GM12878 (cell line): ENCODE data around the gene PLA2G4E. TPM values are rescaled to one million over a fixed set of nuclear protein-coding genes. Genes with fewer than 3 reads are reported as not detected.

Experiments
- ASH2L ChIP-seq: fragments of 300-600, 200-600 bp; sonication (generic); IDR thresholded peaks from 2 replicates; pipeline ENCODE4 v1.6.1; 2017; ENCODE audit warnings: low read depth, mild to moderate bottlenecking, borderline replicate concordance
- FOXK2 ChIP-seq: fragments of 450-650 bp; IDR thresholded peaks from 2 replicates; pipeline ENCODE4 v1.6.1; 2017; ENCODE audit warnings: mild to moderate bottlenecking, moderate library complexity
- HDGF ChIP-seq: fragments of 450-650 bp; IDR thresholded peaks from 2 replicates; pipeline ENCODE4 v1.6.1; 2016; ENCODE audit warnings: antibody characterized with exemption
- KAT2A ChIP-seq: conservative IDR thresholded peaks from 2 replicates; pipeline ENCODE4 v1.6.1; 2011; ENCODE audit warnings: low read depth, low read length; ENCODE audit not compliant: control insufficient read depth
- MEF2A ChIP-seq: IDR thresholded peaks from 2 replicates; pipeline ENCODE4 v1.6.1; 2011; ENCODE audit warnings: low read depth, mild to moderate bottlenecking, low read length, moderate library complexity; ENCODE audit not compliant: insufficient read depth
- NFXL1 ChIP-seq: fragments of 450-650 bp; IDR thresholded peaks from 2 replicates; pipeline ENCODE4 v1.6.1; 2017; ENCODE audit warnings: antibody characterized with exemption, mild to moderate bottlenecking, borderline replicate concordance
- NR2F1 ChIP-seq: fragments of 450-650 bp; conservative IDR thresholded peaks from 2 replicates; pipeline ENCODE4 v1.6.1; 2017; ENCODE audit warnings: mild to moderate bottlenecking
- POLR2AphosphoS2 ChIP-seq: IDR thresholded peaks from 2 replicates; pipeline ENCODE4 v1.6.1; 2011; ENCODE audit warnings: low read depth, mild to moderate bottlenecking, low read length, improper control_type of control experiment, moderate library complexity
- POLR2AphosphoS5 ChIP-seq: IDR thresholded peaks from 2 replicates; pipeline ENCODE4 v1.6.1; 2011; ENCODE audit warnings: mild to moderate bottlenecking, low read length, inconsistent platforms
- RUNX3 ChIP-seq: IDR thresholded peaks from 2 replicates; pipeline ENCODE4 v1.6.1; 2012; ENCODE audit warnings: low read length, inconsistent platforms
- SMAD1 ChIP-seq: fragments of 450-650 bp; IDR thresholded peaks from 2 replicates; pipeline ENCODE4 v1.6.1; 2018; ENCODE audit warnings: mild to moderate bottlenecking, low read depth; ENCODE audit not compliant: partially characterized antibody
- TCF7 ChIP-seq: IDR thresholded peaks from 2 replicates; pipeline ENCODE4 v1.6.1; 2014; ENCODE audit warnings: antibody characterized with exemption, borderline replicate concordance
- YY1 ChIP-seq: IDR thresholded peaks from 2 replicates; pipeline ENCODE4 v1.6.1; 2011; ENCODE audit warnings: low read depth, mild to moderate bottlenecking, low read length
- ZBTB33 ChIP-seq: fragments of 450-650 bp; IDR thresholded peaks from 2 replicates; pipeline ENCODE4 v1.6.1; 2017; ENCODE audit warnings: mild to moderate bottlenecking
- ZBTB40 ChIP-seq: fragments of 450-650 bp; IDR thresholded peaks from 2 replicates; pipeline ENCODE4 v1.6.1; 2016; ENCODE audit warnings: mild to moderate bottlenecking, moderate library complexity, borderline replicate concordance
- ZNF592 ChIP-seq: fragments of 450-650 bp; IDR thresholded peaks from 2 replicates; pipeline ENCODE4 v1.6.1; 2017; ENCODE audit warnings: mild to moderate bottlenecking, moderate library complexity
- polyA plus RNA-seq, 11 experiments: library from polyadenylated mRNA; depleted of rRNA in 4 of 11; unstranded in 6 of 11; stranded (reverse) in 5 of 11; fragments of >200 nt; fragmentation: Nextera tagmentation in 4 of 11; fragmentation: Illumina TruSeq in 1 of 11; extraction: Ambion mirVana in 4 of 11; extraction: Trizol in 1 of 11; gene quantifications; 1 replicate in 1 of 11; 2 replicates in 10 of 11; pipeline versions ENCODE4 v1.2.1 to v1.2.3, GENCODE V29; 2011 to 2016; ENCODE audit warnings: inconsistent platforms in 2 of 11, missing spikeins in 2 of 11, low read depth in 1 of 11
- total RNA-seq, 4 experiments: library from RNA; depleted of rRNA in 3 of 4; stranded (reverse); fragments of >200 nt in 3 of 4; fragmentation: Illumina TruSeq in 1 of 4; extraction: Trizol in 1 of 4; gene quantifications; 2 replicates each; pipeline versions ENCODE4 v1.2.1 to v1.2.3, GENCODE V29; 2013 to 2021

The PLA2G4E gene
- total and polyA plus RNA-seq, 10 of the 15 experiments (the other 5 are each of a cell fraction or from before 2014, with no cell fraction given) = 0.05 to 0.32 (median 0.06) TPM; not detected in 5

- no peak for TF ChIP-seq FOXK2
- TF ChIP-seq ZBTB40 = no peak
- TF ChIP-seq TCF7 = no peak
- TF ChIP-seq SMAD1 = no peak
- no peak for TF ChIP-seq POLR2AphosphoS2
- TF ChIP-seq POLR2AphosphoS5 = peak; percentile 50
- no peak for TF ChIP-seq MEF2A
- TF ChIP-seq HDGF = peak; percentile 86; the same call in 1 of the 2 replicates
- TF ChIP-seq NR2F1 = no peak
- no peak for TF ChIP-seq ZBTB33
- no peak for TF ChIP-seq RUNX3
- no peak for TF ChIP-seq ASH2L
- no peak for TF ChIP-seq NFXL1
- no peak for TF ChIP-seq ZNF592
- no peak for TF ChIP-seq KAT2A
- 0 out of 2 replicates have a peak, but pooled peaks have one; percentile 12 for TF ChIP-seq YY1
These were observed 53.8 kb downstream of the PLA2G4E start (continued) for GRCh38 chr15:41966920-41967465.
